Activated CD4-positive, alpha-beta T cell treated with anti-CD3 and anti-CD28 coated beads, Interleukin-2, amount 50 U/mL, for 24 hours (primary cell): ENCODE data around the gene MAGEA2B.
"Not testable (repeated sequence)": the region's sequence is repeated elsewhere in the genome, so short reads cannot be mapped to it uniquely, and the experiment has no call there.

Experiments used
- DNase-seq, 2 donors: peaks; one replicate each; pipeline ENCODE4 v3.0.0-alpha.2; 2020; ENCODE audit warnings: low read depth in 1 of 2, low spot score in 1 of 2

The MAGEA2B gene, protein sequence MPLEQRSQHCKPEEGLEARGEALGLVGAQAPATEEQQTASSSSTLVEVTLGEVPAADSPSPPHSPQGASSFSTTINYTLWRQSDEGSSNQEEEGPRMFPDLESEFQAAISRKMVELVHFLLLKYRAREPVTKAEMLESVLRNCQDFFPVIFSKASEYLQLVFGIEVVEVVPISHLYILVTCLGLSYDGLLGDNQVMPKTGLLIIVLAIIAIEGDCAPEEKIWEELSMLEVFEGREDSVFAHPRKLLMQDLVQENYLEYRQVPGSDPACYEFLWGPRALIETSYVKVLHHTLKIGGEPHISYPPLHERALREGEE

GRCh38 chrX:152713815-152714787, at the start of gene MAGEA2B:
TSS of gene MAGEA2B (plus strand) at chrX:152714628. CDS start at chrX:152717107, 2,479 bp downstream.
- not testable (repeated sequence) for DNase-seq

DNA sequence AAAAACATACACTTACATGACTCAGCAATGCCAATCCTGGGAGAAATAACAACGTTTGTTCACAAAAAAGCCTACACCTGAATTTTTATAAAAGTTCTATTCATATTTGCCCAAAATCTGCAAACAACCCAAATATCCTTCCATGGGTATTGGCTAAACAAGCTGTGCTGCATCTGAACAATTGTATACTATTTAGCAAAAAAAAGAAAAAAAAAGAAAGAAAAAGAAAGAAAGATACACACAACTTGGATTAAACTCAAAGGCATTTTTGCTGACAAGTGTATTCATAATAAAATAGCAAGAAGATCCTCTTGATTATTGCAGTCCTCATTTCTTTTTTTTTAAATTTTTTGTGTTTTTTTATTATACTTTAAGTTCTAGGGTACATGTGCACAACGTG, 40.3 kb upstream of the MAGEA2B start:
- no peak for DNase-seq

DNA sequence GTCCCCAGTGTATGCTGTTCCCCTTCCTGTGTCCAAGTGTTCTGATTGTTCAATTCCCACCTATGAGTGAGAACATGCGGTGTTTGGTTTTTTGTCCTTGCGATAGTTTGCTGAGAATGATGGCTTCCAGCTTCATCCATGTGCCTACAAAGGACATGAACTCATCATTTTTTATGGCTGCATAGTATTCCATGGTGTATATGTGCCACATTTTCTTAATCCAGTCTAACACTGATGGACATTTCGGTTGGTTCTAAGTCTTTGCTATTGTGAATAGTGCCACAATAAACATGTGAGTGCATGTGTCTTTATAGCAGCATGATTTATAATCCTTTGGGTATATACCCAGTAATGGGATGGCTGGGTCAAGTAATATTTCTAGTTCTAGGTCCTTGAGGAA, 39.8 kb upstream of the MAGEA2B start:
- DNase-seq: not testable (repeated sequence)

GRCh38 chrX:152681012-152681411, 33.4 kb upstream of the MAGEA2B start:
- DNase-seq: not testable (repeated sequence)

DNA sequence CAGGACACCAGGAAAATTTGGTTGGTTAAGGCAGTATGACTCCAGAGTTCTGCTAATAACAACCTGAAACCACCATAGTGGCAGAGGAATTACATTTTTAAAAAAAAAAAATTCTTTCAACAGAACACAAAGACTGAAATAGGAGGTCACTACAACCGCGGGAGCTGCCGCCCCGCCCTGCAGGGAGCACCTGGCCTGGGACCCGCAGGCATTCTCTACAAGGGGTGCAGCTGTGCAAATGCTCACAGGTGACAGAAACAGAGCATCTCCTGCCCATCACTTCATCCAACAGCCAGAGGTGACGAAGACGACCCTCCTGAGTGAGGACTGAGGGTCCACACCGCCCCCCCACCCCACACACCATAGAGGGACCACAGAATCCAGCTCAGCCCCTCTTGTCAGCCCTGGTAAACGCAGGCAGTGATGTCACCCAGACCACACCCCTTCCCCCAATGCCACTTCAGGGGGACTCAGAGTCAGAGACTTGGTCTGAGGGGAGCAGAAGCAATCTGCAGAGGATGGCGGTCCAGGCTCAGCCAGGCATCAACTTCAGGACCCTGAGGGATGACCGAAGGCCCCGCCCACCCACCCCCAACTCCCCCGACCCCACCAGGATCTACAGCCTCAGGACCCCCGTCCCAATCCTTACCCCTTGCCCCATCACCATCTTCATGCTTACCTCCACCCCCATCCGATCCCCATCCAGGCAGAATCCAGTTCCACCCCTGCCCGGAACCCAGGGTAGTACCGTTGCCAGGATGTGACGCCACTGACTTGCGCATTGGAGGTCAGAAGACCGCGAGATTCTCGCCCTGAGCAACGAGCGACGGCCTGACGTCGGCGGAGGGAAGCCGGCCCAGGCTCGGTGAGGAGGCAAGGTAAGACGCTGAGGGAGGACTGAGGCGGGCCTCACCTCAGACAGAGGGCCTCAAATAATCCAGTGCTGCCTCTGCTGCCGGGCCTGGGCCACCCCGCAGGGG, 16.2 kb upstream of the MAGEA2B start, which contains the start of gene MAGEA3:
Gene MAGEA3 (plus strand): TSS at position 843 of the 980 bp plus-strand sequence. CDS start 2,039 bp downstream, outside the sequence.
- not testable (repeated sequence) for DNase-seq

DNA sequence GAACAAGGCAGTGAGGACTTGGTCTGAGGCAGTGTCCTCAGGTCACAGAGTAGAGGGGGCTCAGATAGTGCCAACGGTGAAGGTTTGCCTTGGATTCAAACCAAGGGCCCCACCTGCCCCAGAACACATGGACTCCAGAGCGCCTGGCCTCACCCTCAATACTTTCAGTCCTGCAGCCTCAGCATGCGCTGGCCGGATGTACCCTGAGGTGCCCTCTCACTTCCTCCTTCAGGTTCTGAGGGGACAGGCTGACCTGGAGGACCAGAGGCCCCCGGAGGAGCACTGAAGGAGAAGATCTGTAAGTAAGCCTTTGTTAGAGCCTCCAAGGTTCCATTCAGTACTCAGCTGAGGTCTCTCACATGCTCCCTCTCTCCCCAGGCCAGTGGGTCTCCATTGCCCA, 14.0 kb upstream of the MAGEA2B start:
- not testable (repeated sequence) for DNase-seq

DNA sequence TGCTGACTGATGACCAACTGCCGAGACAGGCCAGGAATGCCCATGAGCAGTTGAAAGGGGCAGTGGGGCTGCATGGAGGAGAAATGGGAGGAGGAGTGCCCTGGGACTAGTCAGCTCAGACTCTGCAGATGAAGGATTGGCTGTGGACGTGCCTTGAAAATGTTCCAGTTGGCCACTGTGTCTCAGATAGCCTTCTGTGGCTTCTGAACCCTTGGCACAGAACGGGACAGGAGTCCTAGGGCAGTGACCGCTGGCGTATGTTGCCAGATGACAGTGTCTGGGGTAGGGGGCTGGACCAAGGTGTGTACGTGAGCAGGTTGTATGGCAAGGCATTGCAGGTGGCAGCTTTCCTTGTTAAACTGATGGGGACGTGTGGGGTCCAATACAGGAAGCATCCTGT, 7.9 kb upstream of the MAGEA2B start:
- not testable (repeated sequence) for DNase-seq

DNA sequence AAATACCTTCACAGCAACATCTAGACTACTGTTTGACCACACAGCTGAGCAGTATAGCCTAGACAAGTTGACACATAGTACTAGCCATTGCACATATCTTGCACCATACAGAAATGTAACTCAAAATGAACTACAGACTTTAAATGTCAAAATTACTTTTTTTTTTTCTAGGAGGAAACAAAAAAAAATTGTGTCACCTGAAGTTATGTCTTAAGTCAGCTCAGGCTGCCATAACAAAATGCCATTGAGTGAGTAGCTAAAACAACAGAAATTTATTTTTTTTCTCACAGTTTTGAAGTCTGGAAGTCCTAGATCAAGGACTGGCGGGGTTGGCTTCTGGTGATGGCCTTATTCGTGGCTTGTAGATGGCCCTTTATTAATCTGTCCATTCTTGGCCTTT, 5.3 kb upstream of the MAGEA2B start, which contains the start of gene CSAG2:
Gene CSAG2 (minus strand): TSS at position 101 of the 400 bp plus-strand sequence. CDS start 161 bp downstream, outside the sequence.
- DNase-seq: not testable (repeated sequence)

GRCh38 chrX:152713195-152713594, 1.2 kb upstream of the MAGEA2B start:
- not testable (repeated sequence) for DNase-seq

- DNase-seq: no peak
Measured at GRCh38 chrX:152725409-152725808, 11.0 kb downstream of the MAGEA2B start.

DNA sequence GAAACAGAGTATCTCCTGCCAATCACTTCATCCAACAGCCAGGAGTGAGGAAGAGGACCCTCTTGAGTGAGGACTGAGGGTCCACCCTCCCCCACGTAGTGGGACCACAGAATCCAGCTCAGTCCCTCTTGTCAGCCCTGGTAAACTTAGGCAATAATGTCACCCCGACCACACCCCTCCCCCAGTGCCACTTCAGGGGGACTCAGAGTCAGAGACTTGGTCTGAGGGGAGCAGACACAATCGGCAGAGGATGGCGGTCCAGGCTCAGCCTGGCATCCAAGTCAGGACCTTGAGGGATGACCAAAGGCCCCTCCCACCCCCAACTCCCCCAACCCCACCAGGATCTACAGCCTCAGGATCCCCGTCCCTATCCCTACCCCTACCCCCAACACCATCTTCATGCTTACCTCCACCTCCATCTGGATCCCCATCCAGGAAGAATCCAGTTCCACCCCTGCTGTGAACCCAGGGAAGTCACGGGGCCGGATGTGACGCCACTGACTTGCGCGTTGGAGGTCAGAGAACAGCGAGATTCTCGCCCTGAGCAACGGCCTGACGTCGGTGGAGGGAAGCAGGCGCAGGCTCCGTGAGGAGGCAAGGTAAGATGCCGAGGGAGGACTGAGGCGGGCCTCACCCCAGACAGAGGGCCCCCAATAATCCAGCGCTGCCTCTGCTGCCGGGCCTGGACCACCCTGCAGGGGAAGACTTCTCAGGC, 19.0 kb downstream of the MAGEA2B start, which contains the start of the genes CSAG1 and MAGEA12:
Gene CSAG1 (minus strand): TSS at position 461 of the 715 bp plus-strand sequence. CDS start 1,261 bp downstream, outside the sequence.
Gene MAGEA12 (plus strand): TSS at position 497 of the 715 bp plus-strand sequence. CDS start 2,405 bp downstream, outside the sequence.
- no peak for DNase-seq

DNA sequence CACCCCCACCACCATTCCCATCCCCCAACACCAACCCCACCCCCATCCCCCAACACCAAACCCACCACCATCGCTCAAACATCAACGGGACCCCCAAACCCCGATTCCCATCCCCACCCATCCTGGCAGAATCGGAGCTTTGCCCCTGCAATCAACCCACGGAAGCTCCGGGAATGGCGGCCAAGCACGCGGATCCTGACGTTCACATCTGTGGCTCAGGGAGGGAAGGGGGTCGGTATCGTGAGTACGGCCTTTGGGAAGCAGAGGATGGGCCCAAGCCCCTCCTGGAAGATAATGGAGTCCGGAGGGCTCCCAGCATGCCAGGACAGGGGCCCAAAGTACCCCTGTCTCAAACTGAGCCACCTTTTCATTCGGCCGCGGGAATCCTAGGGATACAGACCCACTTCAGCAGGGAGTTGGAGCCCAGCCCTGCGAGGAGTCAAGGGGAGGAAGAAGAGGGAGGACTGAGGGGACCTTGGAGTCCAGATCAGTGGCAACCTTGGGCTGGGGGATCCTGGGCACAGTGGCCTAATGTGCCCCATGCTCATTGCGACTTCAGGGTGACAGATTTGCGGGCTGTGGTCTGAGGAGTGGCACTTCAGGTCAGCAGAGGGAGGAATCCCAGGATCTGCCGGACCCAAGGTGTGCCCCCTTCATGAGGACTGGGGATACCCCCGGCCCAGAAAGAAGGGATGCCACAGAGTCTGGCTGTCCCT, 19.9 kb downstream of the MAGEA2B start:
- not testable (repeated sequence) for DNase-seq

DNA sequence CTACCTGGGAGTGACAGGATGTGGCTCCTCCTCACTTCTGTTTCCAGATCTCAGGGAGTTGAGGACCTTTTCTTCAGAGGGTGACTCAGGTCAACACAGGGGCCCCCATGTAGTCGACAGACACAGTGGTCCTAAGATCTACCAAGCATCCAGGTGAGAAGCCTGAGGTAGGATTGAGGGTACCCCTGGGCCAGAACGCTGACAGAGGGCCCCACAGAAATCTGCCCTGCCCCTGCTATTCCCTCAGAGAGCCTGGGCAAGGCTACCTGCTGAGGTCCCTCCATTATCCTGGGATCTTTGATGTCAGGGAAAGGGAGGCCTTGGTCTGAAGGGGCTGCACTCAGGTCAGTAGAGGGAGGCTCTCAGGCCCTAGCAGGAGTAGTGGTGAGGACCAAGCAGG, 20.7 kb downstream of the MAGEA2B start:
- DNase-seq: no peak

DNA sequence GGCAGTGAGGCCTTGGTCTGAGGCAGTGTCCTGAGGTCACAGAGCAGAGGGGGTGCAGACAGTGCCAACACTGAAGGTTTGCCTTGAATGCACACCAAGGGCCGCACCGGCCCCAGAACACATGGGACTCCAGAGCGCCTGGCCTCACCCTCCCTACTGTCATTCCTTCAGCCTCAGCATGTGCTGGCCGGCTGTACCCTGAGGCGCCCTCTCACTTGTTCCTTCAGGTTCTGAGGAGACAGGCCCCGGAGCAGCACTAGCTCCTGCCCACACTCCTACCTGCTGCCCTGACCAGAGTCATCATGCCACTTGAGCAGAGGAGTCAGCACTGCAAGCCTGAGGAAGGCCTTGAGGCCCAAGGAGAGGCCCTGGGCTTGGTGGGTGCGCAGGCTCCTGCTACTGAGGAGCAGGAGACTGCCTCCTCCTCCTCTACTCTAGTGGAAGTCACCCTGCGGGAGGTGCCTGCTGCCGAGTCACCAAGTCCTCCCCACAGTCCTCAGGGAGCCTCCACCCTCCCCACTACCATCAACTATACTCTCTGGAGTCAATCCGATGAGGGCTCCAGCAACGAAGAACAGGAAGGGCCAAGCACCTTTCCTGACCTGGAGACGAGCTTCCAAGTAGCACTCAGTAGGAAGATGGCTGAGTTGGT, 21.6 kb downstream of the MAGEA2B start:
- DNase-seq: no peak

DNA sequence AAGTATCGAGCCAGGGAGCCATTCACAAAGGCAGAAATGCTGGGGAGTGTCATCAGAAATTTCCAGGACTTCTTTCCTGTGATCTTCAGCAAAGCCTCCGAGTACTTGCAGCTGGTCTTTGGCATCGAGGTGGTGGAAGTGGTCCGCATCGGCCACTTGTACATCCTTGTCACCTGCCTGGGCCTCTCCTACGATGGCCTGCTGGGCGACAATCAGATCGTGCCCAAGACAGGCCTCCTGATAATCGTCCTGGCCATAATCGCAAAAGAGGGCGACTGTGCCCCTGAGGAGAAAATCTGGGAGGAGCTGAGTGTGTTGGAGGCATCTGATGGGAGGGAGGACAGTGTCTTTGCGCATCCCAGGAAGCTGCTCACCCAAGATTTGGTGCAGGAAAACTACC, 22.1 kb downstream of the MAGEA2B start:
- not testable (repeated sequence) for DNase-seq

DNA sequence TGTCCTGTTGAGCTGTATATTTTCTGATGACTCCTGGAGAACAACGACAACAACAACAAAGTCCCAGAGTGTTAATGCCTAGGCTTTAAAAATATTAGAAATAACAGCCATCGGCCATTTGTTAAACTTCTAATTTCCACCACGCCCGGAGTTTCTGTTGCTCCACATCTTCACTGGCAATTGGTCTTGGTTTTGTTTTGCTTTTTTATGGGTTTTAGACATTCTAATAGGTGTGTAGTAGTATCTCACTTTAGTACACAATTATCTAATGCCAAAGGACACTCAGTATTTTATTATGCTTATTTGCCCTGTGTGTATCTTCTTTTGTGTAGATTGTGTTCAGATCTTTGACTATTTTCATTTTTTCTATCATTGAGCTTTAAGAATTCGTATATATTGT, 24.1 kb downstream of the MAGEA2B start:
- DNase-seq: no peak

DNA sequence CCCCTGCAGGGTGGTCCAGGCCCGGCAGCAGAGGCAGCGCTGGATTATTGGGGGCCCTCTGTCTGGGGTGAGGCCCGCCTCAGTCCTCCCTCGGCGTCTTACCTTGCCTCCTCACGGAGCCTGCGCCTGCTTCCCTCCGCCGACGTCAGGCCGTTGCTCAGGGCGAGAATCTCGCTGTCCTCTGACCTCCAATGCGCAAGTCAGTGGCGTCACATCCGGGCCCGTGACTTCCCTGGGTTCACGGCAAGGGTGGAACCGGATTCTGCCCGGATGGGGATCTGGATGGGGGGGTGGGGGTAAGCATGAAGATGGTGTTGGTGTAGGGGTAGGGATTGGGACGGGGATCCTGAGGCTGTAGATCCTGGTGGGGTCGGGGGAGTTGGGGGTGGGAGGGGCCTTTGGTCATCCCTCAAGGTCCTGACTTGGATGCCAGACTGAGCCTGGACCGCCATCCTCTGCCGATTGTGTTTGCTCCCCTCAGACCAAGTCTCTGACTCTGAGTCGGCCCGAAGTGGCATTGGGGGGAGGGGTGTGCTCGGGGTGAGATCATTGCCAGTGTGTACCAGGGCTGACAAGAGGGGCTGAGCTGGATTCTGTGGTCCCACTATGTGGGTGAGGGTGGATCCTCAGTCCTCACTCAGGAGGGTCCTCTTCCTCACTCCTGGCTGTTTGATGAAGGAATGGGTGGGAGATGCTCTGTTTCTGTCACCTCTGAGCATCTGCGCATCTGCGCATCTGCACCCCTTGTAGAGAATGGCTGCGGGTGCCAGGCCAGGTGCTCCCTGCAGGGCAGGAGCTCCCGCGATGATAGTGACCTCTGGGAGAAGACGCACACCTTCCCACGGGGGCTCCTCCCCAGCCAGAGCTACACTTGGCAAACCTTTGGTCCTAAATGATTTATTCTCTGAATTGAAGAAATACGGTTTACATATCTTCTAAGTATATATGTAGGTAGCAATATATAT, 39.5 kb downstream of the MAGEA2B start, which contains the start of gene MAGEA2:
Gene MAGEA2 (minus strand): TSS at position 157 of the 965 bp plus-strand sequence. CDS start 2,479 bp downstream, outside the sequence.
- DNase-seq: not testable (repeated sequence)
